H1 (cell line): Measurements from ENCODE around the gene RAET1G. TPM values are rescaled to one million over a fixed set of nuclear protein-coding genes. Genes with fewer than 3 reads are reported as not detected.
A peak's percentile ranks its signal among the peaks of the same experiment; 100 is the strongest.

ENCODE experiments used
- BRCA1 ChIP-seq: IDR thresholded peaks from 2 replicates; pipeline ENCODE4 v1.6.1; 2012; ENCODE audit warnings: low read depth, low read length, improper control_type of control experiment
- CBX8 ChIP-seq: fragments of 300-800, 300-1000 bp; sonication (generic); IDR thresholded peaks from 2 replicates; pipeline ENCODE4 v1.7.1; 2016; ENCODE audit warnings: low read depth, low read length, borderline replicate concordance
- CEBPB ChIP-seq: IDR thresholded peaks from 2 replicates; pipeline ENCODE4 v1.6.1; 2012; ENCODE audit warnings: low read depth, low read length
- EP300 ChIP-seq, 2 experiments: IDR thresholded peaks; 1 replicate in 1 of 2; 2 replicates in 1 of 2; pipeline ENCODE4 v1.6.1; 2011 to 2012; ENCODE audit warnings: low read depth in 2 of 2, low read length in 2 of 2, mild to moderate bottlenecking in 2 of 2, borderline replicate concordance in 1 of 2, inconsistent platforms in 1 of 2, moderate library complexity in 1 of 2
- JUN ChIP-seq: IDR thresholded peaks from 2 replicates; pipeline ENCODE4 v1.6.1; 2011; ENCODE audit warnings: low read depth, mild to moderate bottlenecking, improper control_type of control experiment, low read length
- JUND ChIP-seq: IDR thresholded peaks from 2 replicates; pipeline ENCODE4 v1.6.1; 2011; ENCODE audit warnings: mild to moderate bottlenecking, improper control_type of control experiment, low read length
- RFX5 ChIP-seq: IDR thresholded peaks from 2 replicates; pipeline ENCODE4 v1.6.1; 2011; ENCODE audit warnings: low read depth, low read length, improper control_type of control experiment, borderline replicate concordance
- RNF2 ChIP-seq: fragments of 200-900, 300-1000 bp; sonication (generic); IDR thresholded peaks from 2 replicates; pipeline ENCODE4 v1.7.1; 2016; ENCODE audit warnings: borderline replicate concordance, low read depth, mild to moderate bottlenecking, antibody characterized with exemption, low read length; ENCODE audit not compliant: poor library complexity, severe bottlenecking; ENCODE audit errors: missing control alignments
- SAP30 ChIP-seq: fragments of 300-600 bp; sonication (generic); IDR thresholded peaks from 2 replicates; pipeline ENCODE4 v1.7.1; 2012; ENCODE audit warnings: low read length, moderate library complexity, mild to moderate bottlenecking, inconsistent platforms; ENCODE audit not compliant: insufficient read depth, insufficient replicate concordance
- SP2 ChIP-seq: IDR thresholded peaks from 2 replicates; pipeline ENCODE4 v1.6.1; 2012; ENCODE audit warnings: mild to moderate bottlenecking, low read length, inconsistent platforms
- TBP ChIP-seq: IDR thresholded peaks from 2 replicates; pipeline ENCODE4 v1.6.1; 2011; ENCODE audit warnings: low read depth, low read length, improper control_type of control experiment
- polyA plus RNA-seq, 7 experiments: library from polyadenylated mRNA; depleted of rRNA in 3 of 7; stranded (reverse) in 5 of 7; unstranded in 2 of 7; fragments of >200 nt in 5 of 7; fragments of 200-250 nt in 2 of 7; gene quantifications; 1 replicate in 5 of 7; 2 replicates in 1 of 7; 4 replicates in 1 of 7; pipeline versions ENCODE4 v1.2.1 to v1.2.3, GENCODE V29; 2011 to 2013; ENCODE audit warnings: missing spikeins in 2 of 7, mixed read lengths in 2 of 7
- total RNA-seq: library from RNA; stranded (reverse); fragmentation: NEBNext Ultra II Directional; extraction: Animal tissue kit (Norgen Biotek cat#: 25700); gene quantifications from 2 replicates; pipeline ENCODE4 v1.2.1, GENCODE V29; 2021
- TF ChIP-seq, protein P1 (sequence below): IDR thresholded peaks from 2 replicates; pipeline ENCODE4 v1.6.1; 2012; ENCODE audit warnings: inconsistent platforms

Gene RAET1G
- total and polyA plus RNA-seq, 2 of the 8 experiments (the other 6 are each of a cell fraction or from before 2014, with no cell fraction given), result 0.08 TPM; not detected in 1

DNA sequence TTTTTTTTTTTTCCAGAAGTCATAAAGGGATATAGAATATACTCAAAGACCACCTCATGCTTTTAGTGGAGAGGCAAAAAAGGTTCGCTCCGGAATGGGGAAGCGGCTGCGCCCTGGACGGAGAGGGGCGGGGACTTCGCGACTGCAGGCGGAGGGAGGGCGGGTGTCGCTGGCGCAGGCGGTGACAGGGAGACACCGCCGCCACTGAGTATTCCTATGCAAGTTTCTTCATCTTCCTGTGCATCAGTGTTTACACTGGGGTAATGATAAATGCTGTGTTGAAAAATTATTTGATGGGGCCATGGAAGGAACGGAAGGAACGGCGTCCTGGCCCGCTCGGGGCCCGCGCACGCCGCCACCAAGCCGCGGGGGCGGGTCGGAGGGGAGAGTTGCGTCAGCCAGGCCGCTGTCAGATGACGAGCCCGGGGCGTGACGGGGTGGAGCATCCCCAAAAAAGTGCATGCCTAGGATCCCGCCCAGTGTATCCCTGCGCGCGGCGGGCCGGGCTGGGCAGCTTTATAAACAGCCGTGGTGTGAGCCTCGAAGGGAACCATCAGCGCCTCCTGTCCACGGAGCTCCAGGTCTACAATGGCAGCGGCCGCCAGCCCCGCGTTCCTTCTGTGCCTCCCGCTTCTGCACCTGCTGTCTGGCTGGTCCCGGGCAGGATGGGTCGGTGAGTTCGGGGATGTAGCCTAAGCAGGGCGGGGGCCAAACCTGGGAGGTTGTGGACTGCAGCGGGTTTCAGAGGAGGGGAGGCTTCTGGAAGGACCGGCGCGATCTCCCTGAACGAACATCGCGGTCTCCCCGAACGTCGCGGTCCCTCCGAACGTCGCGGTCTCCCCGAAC is 40.8 kb upstream of the RAET1G start, which contains the start of gene ULBP1 (continued):
- TF ChIP-seq EP300 (IDR thresholded peaks at IDR 0.05; ENCODE audit: borderline replicate concordance in 1 of 2, low read depth in 2 of 2, low read length in 2 of 2), result no peak
- peak; percentile 48; the same call in 1 of the 2 replicates for TF ChIP-seq TBP
- TF ChIP-seq RNF2, result no peak
- TF ChIP-seq JUN, result no peak
- no peak for TF ChIP-seq BRCA1
- TF ChIP-seq, protein P1, sequence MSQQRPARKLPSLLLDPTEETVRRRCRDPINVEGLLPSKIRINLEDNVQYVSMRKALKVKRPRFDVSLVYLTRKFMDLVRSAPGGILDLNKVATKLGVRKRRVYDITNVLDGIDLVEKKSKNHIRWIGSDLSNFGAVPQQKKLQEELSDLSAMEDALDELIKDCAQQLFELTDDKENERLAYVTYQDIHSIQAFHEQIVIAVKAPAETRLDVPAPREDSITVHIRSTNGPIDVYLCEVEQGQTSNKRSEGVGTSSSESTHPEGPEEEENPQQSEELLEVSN, result peak; percentile 63
- no peak for TF ChIP-seq RFX5
- TF ChIP-seq SAP30, result no peak
- peak; percentile 92 for TF ChIP-seq JUND
- no peak for TF ChIP-seq CBX8
- peak; percentile 98 for TF ChIP-seq CEBPB
- TF ChIP-seq SP2, result no peak
- TF ChIP-seq, all 59 proteins: peak for 21
